Epithelial cell of esophagus (primary cell): Measurements from ENCODE around the gene NHLH2.

ENCODE experiments used
- DNase-seq: peaks from one replicate; pipeline ENCODE4 v3.0.0; 2010; ENCODE audit warnings: low read depth
- H3K4me3 ChIP-seq: 2 replicates; pipeline ENCODE4 v1.5.1; 2011; ENCODE audit warnings: mild to moderate bottlenecking, low read length, control low read depth
- TF ChIP-seq, protein P1 (sequence below): IDR thresholded peaks from 2 replicates; pipeline ENCODE4 v1.5.1; 2011; ENCODE audit warnings: low read depth, mild to moderate bottlenecking, low read length, control low read depth, inconsistent platforms; ENCODE audit not compliant: insufficient read depth; ENCODE audit errors: missing control alignments

Gene NHLH2

DNA sequence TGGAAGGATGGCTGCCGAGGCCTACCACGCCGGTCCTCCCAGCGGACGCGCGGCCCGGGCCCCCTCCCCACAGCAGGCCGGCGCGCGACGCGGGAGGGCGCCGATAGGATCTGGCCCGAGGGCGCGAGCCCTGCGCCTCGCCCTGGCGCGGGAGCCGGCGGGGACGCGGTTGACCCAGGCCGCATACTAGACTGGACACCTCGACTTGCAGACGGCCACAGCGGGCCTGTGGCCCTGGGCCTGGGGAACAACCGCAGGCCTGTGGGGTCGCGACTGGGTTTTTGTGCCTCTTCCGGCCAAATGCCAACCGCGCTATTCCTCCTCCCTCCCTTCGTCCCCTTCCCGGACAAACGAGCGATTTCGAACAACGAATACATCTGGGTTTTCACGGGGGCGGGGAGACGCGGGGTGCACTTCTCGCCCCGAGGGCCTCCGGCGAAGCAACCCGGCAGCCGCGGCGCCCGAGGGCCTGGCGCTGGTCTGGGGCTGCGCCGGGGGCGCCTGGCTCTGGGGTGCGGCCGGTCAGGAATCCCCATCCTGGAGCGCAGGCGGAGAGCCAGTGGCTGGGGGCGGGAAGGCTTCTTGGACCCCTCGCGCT lies 2.4 kb downstream of the NHLH2 start:
- H3K4me3 ChIP-seq: peak overlapping the region; percentile 51
- DNase-seq: no peak
- TF ChIP-seq, protein P1, sequence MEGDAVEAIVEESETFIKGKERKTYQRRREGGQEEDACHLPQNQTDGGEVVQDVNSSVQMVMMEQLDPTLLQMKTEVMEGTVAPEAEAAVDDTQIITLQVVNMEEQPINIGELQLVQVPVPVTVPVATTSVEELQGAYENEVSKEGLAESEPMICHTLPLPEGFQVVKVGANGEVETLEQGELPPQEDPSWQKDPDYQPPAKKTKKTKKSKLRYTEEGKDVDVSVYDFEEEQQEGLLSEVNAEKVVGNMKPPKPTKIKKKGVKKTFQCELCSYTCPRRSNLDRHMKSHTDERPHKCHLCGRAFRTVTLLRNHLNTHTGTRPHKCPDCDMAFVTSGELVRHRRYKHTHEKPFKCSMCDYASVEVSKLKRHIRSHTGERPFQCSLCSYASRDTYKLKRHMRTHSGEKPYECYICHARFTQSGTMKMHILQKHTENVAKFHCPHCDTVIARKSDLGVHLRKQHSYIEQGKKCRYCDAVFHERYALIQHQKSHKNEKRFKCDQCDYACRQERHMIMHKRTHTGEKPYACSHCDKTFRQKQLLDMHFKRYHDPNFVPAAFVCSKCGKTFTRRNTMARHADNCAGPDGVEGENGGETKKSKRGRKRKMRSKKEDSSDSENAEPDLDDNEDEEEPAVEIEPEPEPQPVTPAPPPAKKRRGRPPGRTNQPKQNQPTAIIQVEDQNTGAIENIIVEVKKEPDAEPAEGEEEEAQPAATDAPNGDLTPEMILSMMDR: no peak

DNA sequence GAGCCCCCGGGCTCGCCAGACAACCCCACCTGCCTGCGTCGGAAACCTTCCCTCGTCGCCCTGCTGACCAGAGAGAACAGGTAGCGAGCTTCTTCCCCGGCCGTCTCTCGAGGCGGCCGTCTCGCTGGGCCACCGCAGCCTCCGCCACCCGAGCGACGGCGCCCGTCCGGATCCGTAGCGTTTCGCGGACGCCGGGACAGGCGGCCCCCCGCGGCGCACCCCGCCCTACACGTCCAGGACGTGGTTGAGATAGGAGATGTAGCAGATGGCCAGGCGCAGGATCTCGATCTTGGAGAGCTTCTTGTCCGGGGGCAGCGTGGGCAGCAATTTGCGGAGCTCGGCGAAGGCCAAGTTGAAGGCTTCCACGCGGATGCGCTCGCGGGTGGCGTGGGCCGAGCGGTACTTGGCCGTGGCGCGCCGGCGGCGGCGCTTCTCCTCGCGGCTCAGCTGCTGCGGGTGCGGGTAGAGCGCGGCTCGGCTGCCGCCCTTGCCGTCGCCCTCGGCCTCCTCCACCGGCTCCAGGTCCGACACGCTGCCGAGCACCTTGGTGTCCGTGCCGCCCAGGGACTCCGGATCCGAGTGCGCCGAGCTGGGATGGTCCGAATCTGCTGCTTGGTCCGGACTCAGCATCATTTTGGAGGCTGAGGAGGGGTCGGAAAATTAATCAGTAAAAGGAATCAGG lies 3.0 kb downstream of the NHLH2 start:
- TF ChIP-seq, protein P1: no peak
- peak overlapping the region; percentile 51 for H3K4me3 ChIP-seq
- DNase-seq: peak; percentile 51

DNA sequence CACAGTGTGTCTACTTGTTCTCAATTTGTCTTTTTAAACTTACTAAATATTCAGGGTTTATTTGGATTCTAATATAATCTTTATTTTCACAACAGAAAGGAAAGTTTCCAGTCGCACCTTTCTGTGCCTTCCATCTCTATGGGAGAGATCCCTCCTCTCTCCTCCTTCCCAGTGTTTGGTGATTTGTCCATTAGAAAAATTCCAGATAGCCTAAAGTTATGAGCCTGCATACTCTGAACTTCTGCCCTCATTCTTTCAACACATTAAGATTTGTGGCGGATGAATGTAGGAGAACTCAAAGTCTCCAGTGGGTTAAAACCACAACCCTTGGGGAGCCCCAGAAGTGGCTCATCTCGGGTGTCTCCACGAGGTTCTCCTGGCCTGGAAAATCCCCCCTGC lies 3.6 kb downstream of the NHLH2 start:
- peak overlapping the region; percentile 51 for H3K4me3 ChIP-seq
- no peak for DNase-seq
- TF ChIP-seq, protein P1: no peak

DNA sequence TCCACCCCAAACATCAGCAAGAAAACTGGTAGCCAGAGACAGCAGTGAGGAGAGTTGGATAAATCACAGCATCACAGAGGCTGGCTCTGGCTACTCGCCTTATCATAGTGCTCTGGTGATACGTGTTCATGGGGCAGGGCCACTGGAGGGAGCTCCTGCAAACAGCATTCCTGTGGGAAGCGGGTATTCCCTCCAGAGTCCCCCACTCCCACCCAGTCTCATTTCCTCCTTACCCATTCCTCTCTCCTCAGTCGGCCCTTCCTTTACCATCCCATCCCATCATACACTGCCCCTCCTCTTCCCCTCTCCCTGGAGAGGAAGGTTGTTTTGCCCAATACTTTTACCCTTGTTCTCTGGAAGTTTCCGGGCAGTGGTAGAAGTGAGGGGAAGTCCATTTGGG lies 7.1 kb downstream of the NHLH2 start:
- H3K4me3 ChIP-seq: no peak overlapping the region
- TF ChIP-seq, protein P1: peak; percentile 19
- no peak for DNase-seq

DNA sequence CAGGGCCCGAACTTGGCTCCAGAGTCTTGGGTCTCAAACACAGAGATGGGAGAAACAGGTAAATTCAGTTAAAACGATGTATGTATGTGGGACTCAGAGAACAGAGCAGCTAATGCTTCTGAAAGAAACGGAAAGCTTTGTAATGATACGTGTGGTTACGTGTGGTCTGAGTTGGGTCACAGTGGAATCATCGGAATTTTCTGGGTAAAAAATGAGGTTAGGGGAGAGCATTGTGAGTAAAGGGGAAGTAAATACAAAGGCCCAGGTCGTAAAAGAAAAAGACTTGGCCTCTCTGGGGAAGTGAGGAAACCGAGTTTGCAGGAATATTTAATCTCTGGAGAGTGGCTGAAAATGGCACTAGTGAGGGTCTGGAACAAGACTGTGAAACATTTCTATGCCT lies 8.3 kb downstream of the NHLH2 start:
- DNase-seq: no peak
- TF ChIP-seq, protein P1: no peak
- no peak overlapping the region for H3K4me3 ChIP-seq

DNA sequence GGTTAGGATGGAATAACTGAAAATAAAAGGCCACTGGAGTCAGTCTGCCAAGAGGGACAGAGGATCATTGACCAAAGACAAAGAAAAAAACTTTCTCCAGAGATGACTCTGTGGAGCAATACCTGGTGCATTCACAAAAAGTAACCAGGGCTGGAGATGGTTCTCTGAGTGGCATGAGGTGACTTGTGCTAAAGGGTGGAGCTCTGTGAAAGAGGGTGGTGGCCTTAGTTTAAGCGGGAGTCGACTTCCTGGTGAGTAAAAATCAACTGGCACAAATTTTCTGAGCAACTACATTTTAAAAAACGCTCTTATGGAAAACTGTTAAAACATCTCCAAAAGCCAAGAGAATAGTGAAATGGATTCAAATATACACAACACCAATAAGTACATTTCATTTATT lies 10.0 kb downstream of the NHLH2 start:
- H3K4me3 ChIP-seq: no peak overlapping the region
- TF ChIP-seq, protein P1: no peak
- DNase-seq: peak; percentile 61

DNA sequence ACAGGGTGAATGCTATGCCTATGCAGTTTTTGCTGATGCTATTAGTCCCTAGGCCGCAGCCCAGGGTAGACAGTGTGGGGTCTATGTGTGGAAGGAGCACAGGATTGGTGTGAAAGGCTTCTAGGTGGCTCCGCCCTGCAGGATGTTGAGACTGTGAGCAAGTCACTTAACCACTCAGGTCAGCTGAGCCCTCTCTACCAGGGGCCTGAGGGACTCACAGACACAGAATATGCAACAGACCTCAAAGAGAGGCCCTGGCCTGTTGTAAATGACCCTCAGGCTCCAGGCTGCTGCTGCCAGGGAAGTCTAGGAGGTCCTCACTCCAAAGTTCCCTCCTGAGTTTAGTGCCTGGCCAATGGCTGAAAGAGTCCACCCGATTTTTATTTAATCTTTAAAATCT lies 11.0 kb downstream of the NHLH2 start:
- no peak overlapping the region for H3K4me3 ChIP-seq
- TF ChIP-seq, protein P1: no peak
- DNase-seq: no peak
